Endothelial cell (in vitro differentiated cells): ENCODE results near the gene PAAF1. TPM values are rescaled to one million over a fixed set of nuclear protein-coding genes. Genes with fewer than 3 reads are reported as not detected.
A peak's percentile ranks its signal among the peaks of the same experiment; 100 is the strongest.

Experiments
- DNase-seq: peaks from one replicate; pipeline ENCODE4 v3.0.0; 2021; ENCODE audit warnings: low spot score
- H3K27ac Mint-ChIP-seq: one replicate; pipeline ENCODE4 v1.8.0; 2021; ENCODE audit warnings: mixed read lengths, inconsistent platforms; ENCODE audit not compliant: unreplicated experiment
- H3K27me3 Mint-ChIP-seq: one replicate; pipeline ENCODE4 v1.8.0; 2021; ENCODE audit warnings: mild to moderate bottlenecking, moderate library complexity, mixed read lengths, inconsistent platforms; ENCODE audit not compliant: unreplicated experiment
- H3K36me3 Mint-ChIP-seq: one replicate; pipeline ENCODE4 v1.8.0; 2021; ENCODE audit warnings: mild to moderate bottlenecking, low read depth, mixed read lengths, inconsistent platforms; ENCODE audit not compliant: unreplicated experiment
- H3K4me1 Mint-ChIP-seq: one replicate; pipeline ENCODE4 v1.8.0; 2021; ENCODE audit warnings: mild to moderate bottlenecking, mixed read lengths, inconsistent platforms; ENCODE audit not compliant: unreplicated experiment
- H3K4me3 Mint-ChIP-seq: one replicate; pipeline ENCODE4 v1.8.0; 2021; ENCODE audit warnings: mild to moderate bottlenecking, mixed read lengths, inconsistent platforms; ENCODE audit not compliant: unreplicated experiment
- H3K9me3 Mint-ChIP-seq: one replicate; pipeline ENCODE4 v1.8.0; 2021; ENCODE audit warnings: mixed read lengths, inconsistent platforms; ENCODE audit not compliant: unreplicated experiment
- CTCF ChIP-seq: fragments of 200-600 bp; sonication (generic); IDR thresholded peaks from one replicate; pipeline ENCODE4 v1.5.0; 2021; ENCODE audit warnings: antibody characterized with exemption; ENCODE audit not compliant: unreplicated experiment
- total RNA-seq: library from RNA; stranded (reverse); fragmentation: NEBNext Ultra II Directional; extraction: Animal tissue kit (Norgen Biotek cat#: 25700); gene quantifications from one replicate; pipeline ENCODE4 v1.2.1, GENCODE V29; 2021; ENCODE audit not compliant: unreplicated experiment

PAAF1 gene
- total RNA-seq, 1 donor from 2014 or later, result 20.3 TPM

GRCh38 chr11:73969091-73969490 is 92.3 kb downstream of the PAAF1 start:
- no peak for DNase-seq
- H3K36me3 Mint-ChIP-seq, result no peaks in the 10 kb centered on the region
- no peaks in the 10 kb centered on the region for H3K4me1 Mint-ChIP-seq
- no peak overlapping the region for H3K4me3 Mint-ChIP-seq
- peak overlapping the region; percentile 3 for H3K27ac Mint-ChIP-seq
- H3K9me3 Mint-ChIP-seq, result no peaks in the 10 kb centered on the region
- no peak for TF ChIP-seq CTCF
- H3K27me3 Mint-ChIP-seq, result peaks cover 6% of the 10 kb centered on the region

GRCh38 chr11:73969991-73970800 is 93.4 kb downstream of the PAAF1 start:
- TF ChIP-seq CTCF, result no peak
- Mint-ChIP-seq H3K9me3 (no peaks in the 10 kb centered on the region), H3K27ac (no peak overlapping the region), H3K27me3 (peaks cover 13% of the 10 kb centered on the region), H3K4me1 (no peaks in the 10 kb centered on the region), H3K36me3 (no peaks in the 10 kb centered on the region), H3K4me3 (no peak overlapping the region)
- no peak for DNase-seq

GRCh38 chr11:73971175-73971719 is 94.4 kb downstream of the PAAF1 start:
- DNase-seq, result no peak
- H3K9me3 Mint-ChIP-seq, result no peaks in the 10 kb centered on the region
- H3K27me3 Mint-ChIP-seq, result peaks cover 8% of the 10 kb centered on the region
- no peak for TF ChIP-seq CTCF
- H3K27ac Mint-ChIP-seq, result no peak overlapping the region
- H3K4me1 Mint-ChIP-seq, result no peaks in the 10 kb centered on the region
- H3K36me3 Mint-ChIP-seq, result no peaks in the 10 kb centered on the region
- H3K4me3 Mint-ChIP-seq, result no peak overlapping the region

GRCh38 chr11:73972187-73972586 is 95.4 kb downstream of the PAAF1 start:
- no peaks in the 10 kb centered on the region for H3K9me3 Mint-ChIP-seq
- no peak for DNase-seq
- H3K27ac Mint-ChIP-seq, result no peak overlapping the region
- peaks cover 8% of the 10 kb centered on the region for H3K27me3 Mint-ChIP-seq
- H3K4me1 Mint-ChIP-seq, result no peaks in the 10 kb centered on the region
- TF ChIP-seq CTCF, result no peak
- H3K4me3 Mint-ChIP-seq, result no peak overlapping the region
- peaks cover 3% of the 10 kb centered on the region for H3K36me3 Mint-ChIP-seq
